Neural progenitor cell (in vitro differentiated cells): ENCODE results near the gene RASA2.

Source experiments
- EZH2 ChIP-seq: fragments of 200-600 bp; sonication (generic); IDR thresholded peaks from 2 replicates; pipeline ENCODE4 v1.6.1; 2017; ENCODE audit warnings: antibody characterized with exemption, mild to moderate bottlenecking, moderate library complexity
- EZH2phosphoT487 ChIP-seq: fragments of 200-600 bp; sonication (generic); IDR thresholded peaks from 2 replicates; pipeline ENCODE4 v1.6.1; 2017; ENCODE audit warnings: antibody characterized with exemption
- TF ChIP-seq, protein P1 (sequence below): fragments of 200-600 bp; sonication (generic); IDR thresholded peaks from 2 replicates; pipeline ENCODE4 v1.5.1; 2017; ENCODE audit warnings: antibody characterized with exemption, mild to moderate bottlenecking

DNA sequence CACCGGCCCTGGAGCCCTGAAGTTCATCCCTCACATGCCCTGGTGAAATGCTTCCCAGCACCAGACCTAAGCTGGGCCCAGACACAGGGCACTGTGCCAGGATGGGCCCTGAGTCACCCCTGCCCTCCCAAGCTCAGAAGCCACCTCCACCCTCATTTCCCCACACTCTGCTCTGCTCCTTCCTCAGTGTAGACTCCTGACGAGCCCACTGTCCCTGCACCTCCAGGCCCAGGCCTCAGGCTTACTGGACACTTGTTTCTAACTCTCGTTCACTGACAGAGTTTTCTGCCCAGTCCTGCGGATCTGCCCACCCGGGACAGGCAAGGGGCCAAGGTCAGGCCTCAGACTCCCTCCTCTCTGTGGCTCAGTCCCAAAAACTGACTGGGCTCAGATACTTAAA is 138.7 kb downstream of the RASA2 start:
- TF ChIP-seq, protein P1, sequence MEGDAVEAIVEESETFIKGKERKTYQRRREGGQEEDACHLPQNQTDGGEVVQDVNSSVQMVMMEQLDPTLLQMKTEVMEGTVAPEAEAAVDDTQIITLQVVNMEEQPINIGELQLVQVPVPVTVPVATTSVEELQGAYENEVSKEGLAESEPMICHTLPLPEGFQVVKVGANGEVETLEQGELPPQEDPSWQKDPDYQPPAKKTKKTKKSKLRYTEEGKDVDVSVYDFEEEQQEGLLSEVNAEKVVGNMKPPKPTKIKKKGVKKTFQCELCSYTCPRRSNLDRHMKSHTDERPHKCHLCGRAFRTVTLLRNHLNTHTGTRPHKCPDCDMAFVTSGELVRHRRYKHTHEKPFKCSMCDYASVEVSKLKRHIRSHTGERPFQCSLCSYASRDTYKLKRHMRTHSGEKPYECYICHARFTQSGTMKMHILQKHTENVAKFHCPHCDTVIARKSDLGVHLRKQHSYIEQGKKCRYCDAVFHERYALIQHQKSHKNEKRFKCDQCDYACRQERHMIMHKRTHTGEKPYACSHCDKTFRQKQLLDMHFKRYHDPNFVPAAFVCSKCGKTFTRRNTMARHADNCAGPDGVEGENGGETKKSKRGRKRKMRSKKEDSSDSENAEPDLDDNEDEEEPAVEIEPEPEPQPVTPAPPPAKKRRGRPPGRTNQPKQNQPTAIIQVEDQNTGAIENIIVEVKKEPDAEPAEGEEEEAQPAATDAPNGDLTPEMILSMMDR = no peak
- no peak for TF ChIP-seq EZH2
- no peak for TF ChIP-seq EZH2phosphoT487
